Measurements from ENCODE around the gene RBL1.

DNA sequence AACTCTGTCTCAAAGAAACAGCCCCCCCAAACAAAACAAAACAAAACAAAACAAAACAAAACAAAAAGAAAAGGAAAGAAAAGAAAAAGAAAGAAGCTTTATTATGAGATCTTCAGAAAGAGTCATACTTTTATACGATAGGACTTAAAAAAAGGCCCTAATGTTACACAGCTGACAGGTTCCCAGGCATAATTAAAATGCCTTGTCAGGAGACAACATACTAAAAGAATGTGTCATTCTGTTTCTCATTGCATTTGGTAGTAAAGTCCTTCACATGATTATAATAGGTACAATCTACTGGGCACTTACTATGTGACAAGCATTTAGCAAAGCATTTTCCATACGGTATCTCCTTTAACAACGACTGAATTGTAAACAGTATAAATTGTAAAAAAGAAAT is 46.9 kb upstream of the RBL1 start:
- TF ChIP-seq, protein P1, sequence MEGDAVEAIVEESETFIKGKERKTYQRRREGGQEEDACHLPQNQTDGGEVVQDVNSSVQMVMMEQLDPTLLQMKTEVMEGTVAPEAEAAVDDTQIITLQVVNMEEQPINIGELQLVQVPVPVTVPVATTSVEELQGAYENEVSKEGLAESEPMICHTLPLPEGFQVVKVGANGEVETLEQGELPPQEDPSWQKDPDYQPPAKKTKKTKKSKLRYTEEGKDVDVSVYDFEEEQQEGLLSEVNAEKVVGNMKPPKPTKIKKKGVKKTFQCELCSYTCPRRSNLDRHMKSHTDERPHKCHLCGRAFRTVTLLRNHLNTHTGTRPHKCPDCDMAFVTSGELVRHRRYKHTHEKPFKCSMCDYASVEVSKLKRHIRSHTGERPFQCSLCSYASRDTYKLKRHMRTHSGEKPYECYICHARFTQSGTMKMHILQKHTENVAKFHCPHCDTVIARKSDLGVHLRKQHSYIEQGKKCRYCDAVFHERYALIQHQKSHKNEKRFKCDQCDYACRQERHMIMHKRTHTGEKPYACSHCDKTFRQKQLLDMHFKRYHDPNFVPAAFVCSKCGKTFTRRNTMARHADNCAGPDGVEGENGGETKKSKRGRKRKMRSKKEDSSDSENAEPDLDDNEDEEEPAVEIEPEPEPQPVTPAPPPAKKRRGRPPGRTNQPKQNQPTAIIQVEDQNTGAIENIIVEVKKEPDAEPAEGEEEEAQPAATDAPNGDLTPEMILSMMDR (conservative IDR thresholded peaks at IDR 0.05; ENCODE audit: low read length), result no peak
- no peak for TF ChIP-seq EZH2phosphoT487 (IDR thresholded peaks at IDR 0.05; ENCODE audit: borderline replicate concordance)

All from Loucy (cell line).